Left kidney (tissue), 2 donors: ENCODE results near the gene FKRP. TPM values are rescaled to one million over a fixed set of nuclear protein-coding genes. Genes with fewer than 3 reads are reported as not detected.
A peak's percentile ranks its signal among the peaks of the same experiment; 100 is the strongest.

Experiments used
- DNase-seq: peaks from one replicate; pipeline ENCODE4 v3.0.0-alpha.2; 2013
- polyA plus RNA-seq: library from polyadenylated mRNA; unstranded; fragments of 120-200 nt; gene quantifications from one replicate; pipeline ENCODE4 v1.2.1, GENCODE V29; 2013; ENCODE audit not compliant: insufficient read length

FKRP gene
- polyA plus RNA-seq, 1 donor: 23.0 TPM

DNA sequence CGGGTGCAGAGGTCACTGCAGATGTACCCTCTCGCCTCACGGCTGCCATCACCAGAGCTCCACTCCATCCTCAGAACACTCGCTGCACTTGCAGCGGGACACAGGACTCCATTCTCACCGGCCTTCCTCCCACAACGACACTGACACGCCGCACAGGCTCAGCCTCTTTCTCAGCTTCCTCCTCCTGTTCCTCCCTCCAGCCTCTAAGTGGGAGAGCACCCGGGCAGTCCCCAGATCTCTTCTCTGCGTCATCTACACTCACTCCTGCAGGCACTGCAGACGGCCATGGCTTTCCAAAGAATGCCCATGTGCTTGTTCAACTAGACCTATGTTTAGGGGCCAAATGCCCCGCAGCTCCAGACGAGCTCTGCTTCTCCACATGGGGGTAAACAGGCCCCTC is 14.3 kb upstream of the FKRP start:
- DNase-seq: no peak

DNA sequence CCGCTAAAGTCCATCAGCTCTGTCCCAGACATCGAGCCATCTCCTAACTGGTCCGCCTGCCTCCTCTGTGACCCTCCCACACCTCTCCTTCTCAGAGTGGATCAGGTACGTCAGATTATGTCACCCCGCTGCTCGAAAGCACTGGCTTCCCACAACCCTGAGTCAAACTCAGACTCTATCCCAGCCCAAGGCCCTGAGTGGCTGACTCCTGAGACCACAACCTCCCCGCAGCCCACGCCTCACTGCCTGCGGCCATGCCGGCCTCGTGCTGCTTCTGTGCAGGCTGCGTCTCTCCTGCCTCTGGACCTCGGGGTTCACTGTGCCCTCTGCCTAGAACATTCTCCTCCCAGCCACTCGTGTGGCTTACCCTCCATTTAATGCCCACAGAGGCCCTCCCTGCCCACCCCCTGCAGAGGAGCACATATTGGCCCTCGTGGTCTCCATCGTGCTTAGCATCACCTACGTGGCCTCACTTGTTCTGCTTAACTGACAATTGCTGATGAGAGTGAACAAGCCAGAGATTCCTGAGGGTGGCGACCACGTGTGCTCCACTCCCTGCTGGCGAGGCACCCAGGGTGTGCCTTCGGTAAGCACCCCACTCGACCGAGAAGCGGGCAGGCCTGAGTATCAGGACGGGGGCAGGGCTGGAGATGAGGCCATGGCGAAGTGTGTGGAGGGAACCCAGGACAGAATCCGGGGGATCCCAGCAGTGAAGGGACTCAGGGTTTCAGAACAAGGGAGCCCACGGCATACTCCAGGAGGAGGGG is 13.5 kb upstream of the FKRP start:
- no peak for DNase-seq

DNA sequence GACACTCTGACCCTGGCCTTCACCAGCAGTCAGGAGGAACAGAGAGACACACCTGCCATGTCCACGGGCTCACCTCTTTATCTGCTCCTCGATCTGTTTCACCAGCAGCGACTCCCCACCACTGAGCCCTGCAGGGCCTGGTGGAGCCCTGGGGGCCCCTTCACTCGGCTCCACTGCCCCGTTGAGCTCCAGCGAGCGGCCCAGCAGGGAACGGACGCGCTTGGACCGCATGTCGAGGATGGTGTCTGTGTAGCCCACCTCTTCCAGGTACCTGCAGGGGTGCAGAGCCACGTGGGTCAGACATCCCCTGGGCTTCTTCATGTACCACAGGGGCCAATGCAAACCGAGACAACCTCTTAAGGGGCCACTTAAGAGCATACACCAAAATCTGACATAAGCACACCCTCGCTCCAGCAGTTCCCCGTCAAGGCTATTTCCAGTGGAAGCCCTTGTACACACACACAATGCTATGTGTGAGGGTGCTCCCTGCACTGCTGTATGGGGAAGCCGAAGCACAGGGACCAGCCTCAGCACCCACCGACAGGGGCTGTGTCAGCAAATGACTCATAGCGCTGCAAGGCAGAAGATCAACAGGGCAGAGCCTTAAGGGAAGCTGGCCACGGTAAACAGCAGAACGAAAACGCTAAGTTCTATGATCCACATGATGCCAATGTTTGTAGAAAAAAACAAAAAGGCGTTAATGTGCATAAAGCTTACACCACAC is 12.7 kb upstream of the FKRP start:
- DNase-seq: no peak

DNA sequence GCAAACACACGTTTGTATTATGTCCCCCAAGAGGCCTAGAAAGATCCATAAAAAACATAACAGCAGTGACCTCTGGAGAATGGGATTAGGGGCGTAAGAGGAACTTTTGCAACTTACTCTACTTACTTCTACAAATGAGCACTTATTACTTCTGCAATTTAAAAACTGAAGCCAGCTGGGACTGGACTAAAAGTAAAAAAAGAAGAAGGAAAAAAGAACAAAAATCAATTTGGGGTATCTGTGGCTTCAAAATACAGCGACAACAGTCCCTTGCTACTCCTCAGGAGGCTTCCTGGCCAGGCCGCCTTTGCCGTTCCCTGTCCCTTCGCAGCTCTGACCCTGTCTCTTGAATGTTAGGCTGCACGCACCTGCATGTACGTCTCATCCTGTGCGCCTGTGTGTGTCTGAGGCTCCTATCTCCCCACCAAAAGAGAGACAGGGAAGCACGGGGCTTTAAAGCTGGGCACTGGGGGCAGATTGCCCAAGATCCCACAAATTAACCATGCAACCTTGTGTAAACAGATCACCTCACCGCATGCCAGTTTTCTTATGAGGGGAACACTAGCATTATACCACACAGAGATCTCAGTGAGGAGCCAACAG is 12.1 kb upstream of the FKRP start:
- no peak for DNase-seq

DNA sequence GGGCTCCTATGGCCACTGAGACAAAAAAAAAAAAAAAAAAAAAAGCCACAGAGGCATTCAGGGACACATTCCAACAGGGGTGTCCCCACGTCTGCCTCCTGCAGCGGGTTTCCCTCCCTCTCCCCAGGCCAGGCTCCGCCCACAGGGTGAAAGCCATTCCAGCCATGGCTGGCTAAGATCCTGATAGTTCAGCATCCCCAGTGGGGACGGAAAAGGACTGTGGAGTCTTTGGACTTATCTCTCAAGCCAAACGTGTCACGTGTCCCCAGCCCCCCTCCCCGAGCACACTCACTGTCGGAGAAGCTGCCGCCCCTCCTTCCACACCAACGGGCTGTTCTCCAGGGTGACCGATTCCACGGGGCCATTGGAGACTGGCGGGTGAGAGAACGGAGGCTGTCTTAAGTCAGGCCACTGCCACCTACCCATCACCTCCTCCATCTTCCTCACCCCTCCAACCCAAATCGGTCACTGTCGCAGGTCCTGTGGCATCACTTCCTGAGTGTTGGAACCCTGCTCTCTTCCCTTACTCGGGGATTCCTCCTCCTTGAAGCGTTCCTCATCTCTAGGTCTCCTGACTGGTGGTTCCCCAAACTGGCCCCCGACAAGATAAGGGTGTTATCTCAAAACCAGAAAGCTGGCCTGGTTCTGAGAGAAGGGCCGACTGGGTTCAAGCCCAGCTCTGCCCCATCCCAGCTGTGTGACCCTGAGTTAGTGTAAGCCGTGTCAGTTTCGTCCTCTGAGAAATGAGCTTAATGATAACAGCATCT is 9.1 kb upstream of the FKRP start:
- DNase-seq: no peak

DNA sequence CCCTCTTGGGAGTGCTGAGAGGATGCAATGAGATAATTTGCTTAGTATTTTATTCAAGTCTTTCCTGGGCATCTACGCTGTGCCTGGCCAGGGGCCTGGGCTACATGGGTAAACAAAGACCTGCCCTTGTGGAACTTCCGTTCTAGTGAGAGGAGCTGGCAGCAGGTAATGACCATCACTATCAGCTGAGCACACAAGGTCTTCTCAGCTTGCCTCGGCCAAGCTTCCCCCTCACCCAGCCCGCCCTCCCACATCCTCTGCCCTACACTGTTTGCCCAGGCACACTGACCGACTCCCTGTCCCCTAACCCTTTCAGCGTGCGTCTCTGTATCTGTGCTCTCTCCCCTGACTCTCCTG is 8.6 kb upstream of the FKRP start:
- DNase-seq: no peak

DNA sequence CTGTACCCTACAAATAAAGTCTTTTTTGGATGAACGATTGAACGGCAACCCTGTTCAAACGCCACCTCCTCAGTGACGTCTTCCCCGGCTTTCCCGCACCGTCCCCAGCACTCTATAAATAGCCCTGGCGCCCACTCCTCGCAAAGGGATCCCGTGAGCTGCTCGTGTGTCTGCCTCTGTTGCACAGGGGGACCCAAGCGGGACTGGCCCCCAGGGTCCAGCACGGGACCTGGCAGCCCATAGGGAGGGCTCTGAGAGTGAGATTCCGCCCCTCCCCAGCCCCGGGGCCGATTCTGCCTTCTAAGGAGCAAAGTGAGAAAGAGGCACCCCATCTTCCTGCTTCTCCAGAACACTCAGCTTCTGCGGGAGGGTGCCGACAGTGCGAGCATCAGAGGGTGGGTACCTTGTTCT is 8.1 kb upstream of the FKRP start:
- no peak for DNase-seq

DNA sequence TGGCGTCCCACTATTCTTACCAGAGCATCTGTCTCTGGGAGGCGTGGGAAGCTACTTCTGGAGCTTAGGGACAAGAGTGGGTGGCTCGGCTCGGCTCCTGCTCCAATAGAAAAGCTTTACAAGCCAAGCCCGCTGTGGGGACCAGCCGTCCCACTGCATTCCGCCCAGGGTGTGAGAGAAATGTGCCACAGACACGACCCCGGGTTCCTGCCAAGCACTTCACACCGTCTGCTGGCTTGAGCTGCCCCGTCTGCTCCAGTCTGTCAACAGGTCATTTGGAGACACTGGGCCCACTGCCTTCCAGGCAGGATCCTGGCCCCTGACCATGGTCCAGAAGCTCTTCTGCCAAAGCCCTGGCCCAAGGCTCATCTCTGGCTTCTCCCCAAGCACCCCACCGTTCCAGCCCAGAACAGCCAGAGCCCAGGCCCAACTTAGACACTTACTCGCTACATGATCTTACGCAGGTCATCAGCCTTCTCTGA is 6.5 kb upstream of the FKRP start:
- no peak for DNase-seq

DNA sequence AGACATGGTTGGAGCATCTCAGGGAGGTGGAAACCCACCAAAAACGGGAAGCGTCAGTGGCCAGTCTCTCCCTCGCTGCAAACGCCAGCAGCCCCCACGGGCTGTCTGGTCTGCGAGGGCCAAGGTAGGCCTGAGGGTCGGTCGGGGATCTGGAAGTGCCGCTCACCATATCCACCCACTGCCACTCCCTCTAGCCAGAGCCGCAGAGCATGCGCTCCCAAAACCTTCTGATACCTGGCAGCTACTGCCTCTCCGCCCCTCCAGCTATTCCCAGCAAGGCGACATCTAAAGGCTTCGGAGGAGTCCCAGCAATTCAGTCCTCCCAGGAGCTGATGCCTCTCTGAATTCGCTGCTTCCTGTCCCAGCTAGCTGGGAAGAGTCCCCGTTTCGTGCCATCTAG is 4.4 kb upstream of the FKRP start:
- DNase-seq: no peak

DNA sequence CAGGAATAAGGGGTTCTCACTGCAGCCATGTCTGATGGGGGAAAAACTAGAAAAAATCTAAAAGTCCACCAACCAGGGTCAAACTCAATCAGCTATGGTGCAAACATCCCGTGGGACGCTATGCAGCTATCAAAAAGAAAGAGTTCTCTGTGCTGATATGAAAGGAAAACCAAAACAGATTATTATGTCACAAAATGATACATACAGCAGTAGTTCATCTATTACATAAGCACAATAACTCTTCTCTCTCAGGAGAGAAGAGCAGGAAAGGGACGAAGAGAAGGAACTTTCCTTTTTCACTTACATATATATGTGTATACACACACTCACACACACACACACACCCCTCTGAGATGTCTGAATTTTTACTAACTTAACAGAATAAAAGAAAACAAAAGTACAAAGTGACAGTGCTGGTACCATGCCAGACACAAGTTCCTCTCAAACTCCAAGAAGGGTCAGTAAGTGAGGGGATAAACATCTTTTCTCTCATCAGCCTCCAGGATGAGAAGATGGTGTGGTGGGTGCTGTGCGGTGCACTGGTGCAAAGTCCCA is 2.9 kb upstream of the FKRP start:
- no peak for DNase-seq

DNA sequence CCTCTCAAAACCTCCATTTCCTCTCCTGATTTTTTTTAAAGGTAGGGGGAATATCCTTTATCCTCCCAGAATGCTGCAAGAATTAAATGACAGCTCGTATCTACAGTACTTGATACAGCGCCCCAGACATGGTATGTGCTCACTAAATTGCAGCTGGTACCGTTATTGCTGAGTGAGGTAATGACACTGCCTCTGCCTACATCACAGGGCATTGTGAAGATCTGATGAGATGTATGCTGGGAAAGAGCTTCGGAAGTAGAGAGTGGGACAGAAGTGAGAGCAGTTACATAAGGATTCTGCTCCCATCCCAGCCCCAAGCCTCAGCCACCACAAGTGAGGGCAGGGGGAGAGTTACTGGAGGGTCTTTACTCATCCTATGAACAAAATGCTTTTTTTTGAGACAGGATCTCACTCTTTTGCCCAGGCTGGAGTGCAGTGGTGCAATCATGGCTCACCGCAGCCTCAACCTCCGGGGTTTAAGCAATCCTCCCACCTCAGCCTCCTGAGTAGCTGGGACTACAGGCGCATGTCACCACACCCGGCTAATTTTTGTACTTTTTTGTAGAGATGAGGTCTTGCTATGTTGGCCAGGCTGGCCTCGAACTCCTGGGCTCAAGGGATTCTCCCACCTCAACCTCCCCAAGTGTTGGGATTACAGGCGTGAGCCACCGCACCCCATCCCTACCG is 1.7 kb upstream of the FKRP start:
- DNase-seq: no peak

DNA sequence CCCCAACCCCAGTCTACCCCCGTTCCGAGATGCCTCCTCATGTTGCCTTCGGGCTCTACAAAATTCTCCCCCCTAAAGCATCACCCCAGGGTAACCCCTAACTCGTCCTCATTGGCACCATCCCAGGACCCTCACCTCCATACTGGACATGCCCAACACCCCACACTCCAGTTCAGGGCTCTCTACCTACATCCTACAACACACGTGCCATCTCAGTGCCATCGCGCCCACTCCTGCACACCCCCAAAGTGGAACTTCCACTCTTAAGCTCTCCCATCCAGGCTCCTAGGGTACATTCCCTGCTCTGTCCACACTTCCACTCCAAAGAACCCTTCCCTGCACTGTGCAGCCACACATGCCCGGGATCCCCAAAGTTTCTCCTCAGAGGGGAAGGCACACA is 827 bp upstream of the FKRP start:
- no peak for DNase-seq

DNA sequence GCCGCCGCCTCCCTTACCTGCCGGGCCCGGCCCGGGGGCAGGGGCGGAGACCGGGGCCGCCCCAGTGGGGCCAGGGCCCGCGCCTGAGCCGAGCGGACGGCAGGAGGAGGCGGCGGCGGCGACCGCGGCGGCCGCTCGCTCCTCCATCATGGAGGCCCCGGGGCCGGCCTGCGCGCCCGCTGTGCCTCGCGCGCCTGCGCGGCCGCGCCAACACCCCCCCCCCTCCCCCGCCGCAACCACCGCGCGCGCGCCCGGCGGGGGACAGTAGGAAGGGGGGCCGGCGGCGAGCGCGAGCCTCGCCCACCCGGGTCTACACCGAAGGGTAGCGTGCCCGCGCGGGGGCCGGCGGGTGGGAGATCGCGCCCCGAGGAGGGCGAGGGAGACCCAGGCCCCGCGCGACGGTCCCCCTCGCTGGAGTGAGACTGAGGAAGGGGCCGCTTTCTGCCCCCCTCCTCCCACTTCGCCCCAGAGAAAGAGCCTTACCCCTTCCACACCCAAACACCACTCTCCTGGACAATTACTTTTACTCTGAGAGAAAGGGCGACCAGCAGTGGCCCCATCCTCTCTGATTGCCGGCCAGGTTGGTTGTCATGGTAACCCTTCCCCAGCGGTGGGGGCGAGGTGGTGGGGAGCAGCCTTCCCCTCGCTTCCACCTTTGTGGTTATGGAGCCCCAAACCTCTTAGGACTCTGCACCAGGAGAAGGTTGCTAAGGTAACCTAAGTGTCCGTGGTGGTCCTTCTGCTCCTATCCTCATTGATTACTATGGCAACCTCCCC is 612 bp downstream of the FKRP start, which contains the start of gene STRN4:
TSS of gene STRN4 (minus strand) at position 170 of the 777 bp plus-strand sequence. CDS start at position 150, 20 bp downstream.
- DNase-seq: peak; percentile 57

DNA sequence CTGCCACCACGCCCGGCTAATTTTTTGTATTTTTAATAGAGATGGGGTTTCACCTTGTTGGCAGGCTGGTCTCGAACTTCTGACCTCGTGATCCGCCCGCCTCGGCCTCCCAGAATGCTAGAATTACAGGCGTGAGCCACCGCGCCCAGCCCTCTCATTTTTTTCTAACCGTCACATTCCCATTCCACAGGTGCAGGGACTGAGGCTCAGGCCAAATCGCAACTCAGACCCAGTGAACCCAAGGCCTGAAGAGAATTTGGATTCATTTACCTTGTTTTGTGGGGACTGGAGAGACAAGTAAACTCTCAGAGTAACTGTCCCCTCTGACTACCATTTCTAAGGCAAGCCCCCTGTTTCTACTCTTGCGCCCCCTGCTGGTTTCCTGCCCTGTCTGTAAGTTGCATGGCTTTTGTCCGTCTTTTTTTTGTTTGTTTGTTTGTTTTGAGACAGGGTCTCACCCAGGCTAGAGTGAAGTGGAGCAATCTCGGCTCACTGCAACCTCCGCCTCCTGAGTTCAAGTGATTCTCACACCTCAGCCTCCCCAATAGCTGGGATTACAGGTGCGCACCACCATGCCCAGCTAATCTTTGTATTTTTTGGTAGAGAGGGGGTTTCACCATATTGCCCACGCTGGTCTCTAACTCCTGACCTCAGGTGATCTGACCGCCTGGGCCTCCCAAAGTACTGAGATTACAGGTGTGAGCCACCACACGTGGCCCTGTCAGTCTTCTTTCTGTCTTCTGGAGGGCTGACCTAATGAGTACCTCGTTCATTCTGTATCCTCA is 2.7 kb downstream of the FKRP start:
- peak; percentile 36 for DNase-seq

DNA sequence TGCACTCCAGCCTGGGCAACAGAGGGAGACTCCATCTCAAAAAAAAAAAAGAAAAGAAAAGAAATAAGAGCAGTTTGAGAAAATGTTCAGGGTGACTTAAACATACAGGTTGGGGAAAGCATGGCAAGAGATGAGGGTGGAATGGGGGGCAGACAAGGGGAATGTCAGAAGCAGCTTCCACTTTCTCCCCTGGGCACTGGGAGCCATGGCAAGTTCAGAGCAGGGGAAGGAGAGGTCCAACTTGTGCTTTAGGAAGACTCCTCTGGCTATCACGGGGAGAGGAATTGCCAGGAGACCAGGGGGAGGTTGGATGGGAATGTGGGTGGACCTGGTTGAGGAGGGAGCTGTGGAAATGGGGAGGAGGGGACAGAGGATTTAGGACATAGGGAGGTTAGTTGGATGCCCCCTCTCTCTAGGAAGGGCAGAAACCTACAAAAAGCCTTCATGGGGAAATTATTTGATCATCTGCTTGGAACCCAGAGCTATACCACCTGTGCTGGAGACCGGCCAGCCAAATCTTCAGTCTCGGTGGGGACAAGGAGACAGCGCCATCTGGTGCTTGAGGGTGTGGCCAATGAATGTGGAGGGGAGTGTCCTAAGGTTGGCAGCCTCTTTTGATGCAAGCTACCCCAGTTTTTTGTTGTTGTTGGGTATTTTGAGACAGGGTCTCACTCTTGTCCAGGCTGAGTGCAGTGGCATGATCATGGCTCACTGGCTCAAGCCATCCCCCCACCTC is 7.7 kb downstream of the FKRP start:
- no peak for DNase-seq

DNA sequence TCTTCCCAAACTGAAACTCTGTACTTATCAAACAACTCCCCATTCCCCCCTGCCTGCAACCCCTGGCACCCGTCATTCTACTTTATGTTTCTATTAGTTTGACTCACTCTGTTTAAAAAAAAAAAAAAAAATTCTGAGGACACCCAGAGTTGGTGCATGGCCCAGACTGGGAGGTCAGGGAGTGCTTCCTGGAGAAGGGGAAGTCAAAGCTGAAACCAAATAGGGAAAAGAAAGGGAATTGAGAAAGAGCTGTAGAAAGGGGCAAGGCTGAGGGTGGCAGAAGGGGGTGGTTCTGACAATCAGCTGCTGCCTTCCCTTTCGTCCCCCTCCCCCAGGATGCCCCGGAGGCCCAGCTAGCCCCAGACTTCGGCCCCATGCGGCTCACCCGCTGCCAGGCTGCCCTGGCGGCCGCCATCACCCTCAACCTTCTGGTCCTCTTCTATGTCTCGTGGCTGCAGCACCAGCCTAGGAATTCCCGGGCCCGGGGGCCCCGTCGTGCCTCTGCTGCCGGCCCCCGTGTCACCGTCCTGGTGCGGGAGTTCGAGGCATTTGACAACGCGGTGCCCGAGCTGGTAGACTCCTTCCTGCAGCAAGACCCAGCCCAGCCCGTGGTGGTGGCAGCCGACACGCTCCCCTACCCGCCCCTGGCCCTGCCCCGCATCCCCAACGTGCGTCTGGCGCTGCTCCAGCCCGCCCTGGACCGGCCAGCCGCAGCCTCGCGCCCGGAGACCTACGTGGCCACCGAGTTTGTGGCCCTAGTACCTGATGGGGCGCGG is 9.4 kb downstream of the FKRP start:
- no peak for DNase-seq

DNA sequence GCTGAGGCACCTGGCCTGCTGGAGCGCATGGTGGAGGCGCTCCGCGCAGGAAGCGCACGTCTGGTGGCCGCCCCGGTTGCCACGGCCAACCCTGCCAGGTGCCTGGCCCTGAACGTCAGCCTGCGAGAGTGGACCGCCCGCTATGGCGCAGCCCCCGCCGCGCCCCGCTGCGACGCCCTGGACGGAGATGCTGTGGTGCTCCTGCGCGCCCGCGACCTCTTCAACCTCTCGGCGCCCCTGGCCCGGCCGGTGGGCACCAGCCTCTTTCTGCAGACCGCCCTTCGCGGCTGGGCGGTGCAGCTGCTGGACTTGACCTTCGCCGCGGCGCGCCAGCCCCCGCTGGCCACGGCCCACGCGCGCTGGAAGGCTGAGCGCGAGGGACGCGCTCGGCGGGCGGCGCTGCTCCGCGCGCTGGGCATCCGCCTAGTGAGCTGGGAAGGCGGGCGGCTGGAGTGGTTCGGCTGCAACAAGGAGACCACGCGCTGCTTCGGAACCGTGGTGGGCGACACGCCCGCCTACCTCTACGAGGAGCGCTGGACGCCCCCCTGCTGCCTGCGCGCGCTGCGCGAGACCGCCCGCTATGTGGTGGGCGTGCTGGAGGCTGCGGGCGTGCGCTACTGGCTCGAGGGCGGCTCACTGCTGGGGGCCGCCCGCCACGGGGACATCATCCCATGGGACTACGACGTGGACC is 10.1 kb downstream of the FKRP start:
- no peak for DNase-seq

DNA sequence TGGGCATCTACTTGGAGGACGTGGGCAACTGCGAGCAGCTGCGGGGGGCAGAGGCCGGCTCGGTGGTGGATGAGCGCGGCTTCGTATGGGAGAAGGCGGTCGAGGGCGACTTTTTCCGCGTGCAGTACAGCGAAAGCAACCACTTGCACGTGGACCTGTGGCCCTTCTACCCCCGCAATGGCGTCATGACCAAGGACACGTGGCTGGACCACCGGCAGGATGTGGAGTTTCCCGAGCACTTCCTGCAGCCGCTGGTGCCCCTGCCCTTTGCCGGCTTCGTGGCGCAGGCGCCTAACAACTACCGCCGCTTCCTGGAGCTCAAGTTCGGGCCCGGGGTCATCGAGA is 10.7 kb downstream of the FKRP start:
- no peak for DNase-seq
